ENCODE measurements around the gene EHF.

- TF ChIP-seq CTCF (IDR thresholded peaks at IDR 0.05) (no peak), POLR2A (IDR thresholded peaks at IDR 0.05) (no peak), POLR2AphosphoS5 (IDR thresholded peaks at IDR 0.05) (no peak), EP300 (IDR thresholded peaks at IDR 0.05) (no peak)
Observed at GRCh38 chr11:34588701-34589100, 32.2 kb upstream of the EHF start.

Data from gastroesophageal sphincter (tissue), 3 donors.